Stimulated activated CD4-positive, alpha-beta T cell treated with anti-CD3 and anti-CD28 coated beads, Interleukin-12 subunit alpha, Interleukin-12 subunit beta, amount 100 ng/mL, for 24 hours (primary cell): ENCODE data around the gene HSD17B8.

Source experiments
- DNase-seq, 2 experiments: peaks; one replicate each; pipeline ENCODE4 v3.0.0-alpha.2; 2020; ENCODE audit warnings: low read depth in 2 of 2

The HSD17B8 gene

DNA sequence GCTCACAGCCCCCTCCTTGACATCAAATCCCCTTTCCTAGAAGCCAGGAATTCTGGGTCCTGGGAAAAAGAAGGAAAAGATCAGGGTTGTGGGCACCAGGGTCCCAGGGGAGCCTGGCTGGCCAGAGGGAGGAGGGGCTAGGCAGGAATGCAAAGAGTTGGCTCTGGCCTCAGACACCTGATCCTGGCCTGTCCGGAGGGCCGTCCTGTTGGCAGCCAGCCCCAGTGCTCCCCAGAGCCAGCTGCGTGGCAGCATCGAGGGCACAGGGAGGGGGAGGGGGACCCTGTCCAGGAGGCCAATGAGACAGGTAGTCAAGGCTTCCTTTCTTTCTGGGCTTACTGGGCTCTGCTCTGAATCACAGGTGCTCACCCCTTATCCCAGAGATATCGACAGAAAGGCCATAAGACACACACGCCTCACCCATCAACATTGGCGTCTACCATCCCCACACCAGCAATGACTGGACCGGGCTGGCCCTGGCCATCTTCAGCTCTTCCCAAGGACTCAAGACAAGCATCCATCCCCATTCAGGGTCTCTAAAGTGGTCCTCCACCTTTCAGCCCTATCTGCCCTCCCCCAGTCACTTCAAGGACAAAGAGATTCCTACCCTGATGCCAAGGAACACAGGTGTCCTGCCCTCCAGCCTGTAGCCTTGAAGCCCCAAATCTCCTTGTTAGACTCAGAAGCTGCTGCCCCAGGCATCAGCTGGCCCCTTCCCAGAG lies 12.9 kb upstream of the HSD17B8 start:
- no peak for DNase-seq

DNA sequence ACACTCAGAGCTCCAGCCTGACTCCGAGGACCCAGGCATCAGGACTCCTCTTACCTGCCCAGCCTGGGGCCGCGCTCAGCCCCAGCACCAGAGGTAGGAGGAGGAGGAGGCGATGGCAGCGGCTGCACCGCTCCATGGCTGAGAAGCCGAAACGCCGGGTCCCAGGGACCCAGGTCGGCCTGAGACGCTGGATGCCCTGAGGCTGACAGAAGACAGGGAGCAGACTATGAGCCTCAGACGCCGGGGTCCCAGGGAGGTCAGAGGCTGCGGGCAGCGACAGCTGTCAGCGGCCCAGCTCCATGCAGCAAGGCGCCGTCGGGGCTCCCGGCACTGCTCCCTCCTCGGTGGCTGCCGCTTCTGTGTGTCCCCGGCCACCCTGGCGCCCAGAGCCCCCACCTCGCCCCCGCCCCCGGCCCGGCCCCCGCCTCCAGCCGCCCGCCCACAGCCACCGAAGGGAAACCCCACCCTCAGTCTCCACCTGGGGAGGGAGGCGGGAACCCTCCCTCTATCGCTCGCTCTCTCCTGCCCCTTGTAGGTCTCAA lies 12.3 kb upstream of the HSD17B8 start, which contains the start of gene COL11A2:
Gene COL11A2 (minus strand): TSS at position 363 of the 542 bp plus-strand sequence. CDS start 227 bp downstream, at position 136.
- DNase-seq, result no peak

DNA sequence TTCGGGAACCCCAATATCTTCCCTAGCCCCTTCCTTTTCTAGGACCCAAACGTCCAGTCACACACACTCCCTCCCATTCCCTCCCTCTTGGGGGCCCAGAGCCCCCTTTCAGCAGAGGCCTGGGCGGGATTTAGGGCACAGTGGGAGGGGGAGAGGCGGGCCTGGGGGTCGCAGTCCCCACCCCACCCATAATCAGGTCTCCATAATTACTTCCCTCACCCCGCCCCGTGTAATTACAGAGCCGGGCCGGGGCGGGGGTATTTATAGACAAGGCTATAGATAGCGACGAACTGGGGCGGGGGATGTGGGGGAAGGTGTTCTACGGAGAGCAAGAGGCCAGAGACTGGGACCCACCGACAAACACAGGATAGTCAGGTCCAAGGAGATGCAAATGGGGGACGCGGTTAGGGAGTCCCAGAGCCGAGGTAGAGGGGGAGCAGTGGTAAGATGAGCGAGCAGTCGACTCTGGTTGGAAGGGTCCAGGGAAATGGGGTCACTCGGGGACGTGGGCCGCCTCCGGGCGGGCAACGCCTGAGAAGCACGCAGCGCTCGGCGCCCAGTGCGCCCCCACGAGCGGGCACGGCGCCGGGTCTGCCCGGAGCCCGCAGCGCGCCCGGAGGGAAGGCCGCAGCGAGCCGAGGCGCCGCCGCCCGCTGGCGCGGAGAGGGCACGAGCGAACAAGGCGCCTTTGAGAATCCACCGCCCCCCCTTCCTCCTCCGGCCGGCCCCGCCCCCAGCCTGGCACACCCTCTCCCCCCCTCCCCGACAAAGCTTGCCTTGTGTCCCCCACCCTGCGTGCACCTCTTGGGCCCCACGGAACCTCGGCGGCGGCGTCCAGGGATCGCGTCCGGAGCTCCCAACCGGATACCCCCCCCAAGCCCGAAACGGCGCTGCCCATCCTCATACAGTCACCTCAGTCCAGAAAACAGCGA lies 11.5 kb upstream of the HSD17B8 start:
- DNase-seq, result no peak

DNA sequence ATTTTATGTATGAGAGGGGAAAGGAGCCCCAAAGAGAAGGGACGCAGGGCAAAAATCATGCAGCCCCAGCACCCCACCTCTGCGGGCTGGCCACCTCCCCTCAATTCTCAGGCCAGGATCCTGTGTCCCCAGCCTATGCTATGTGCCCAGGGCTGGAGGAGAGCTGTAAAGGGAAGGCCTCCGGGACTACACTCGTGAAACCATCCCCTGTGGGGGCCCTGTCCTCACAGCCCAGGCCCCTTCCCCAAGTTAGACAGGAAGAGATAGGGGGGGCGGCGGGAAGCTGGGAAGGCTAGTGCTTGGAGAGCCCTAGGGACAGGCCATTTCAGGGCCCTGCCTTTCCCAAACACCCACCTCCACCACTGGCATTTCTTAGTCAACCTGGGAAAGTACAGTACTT lies 10.8 kb upstream of the HSD17B8 start:
- DNase-seq, result no peak

DNA sequence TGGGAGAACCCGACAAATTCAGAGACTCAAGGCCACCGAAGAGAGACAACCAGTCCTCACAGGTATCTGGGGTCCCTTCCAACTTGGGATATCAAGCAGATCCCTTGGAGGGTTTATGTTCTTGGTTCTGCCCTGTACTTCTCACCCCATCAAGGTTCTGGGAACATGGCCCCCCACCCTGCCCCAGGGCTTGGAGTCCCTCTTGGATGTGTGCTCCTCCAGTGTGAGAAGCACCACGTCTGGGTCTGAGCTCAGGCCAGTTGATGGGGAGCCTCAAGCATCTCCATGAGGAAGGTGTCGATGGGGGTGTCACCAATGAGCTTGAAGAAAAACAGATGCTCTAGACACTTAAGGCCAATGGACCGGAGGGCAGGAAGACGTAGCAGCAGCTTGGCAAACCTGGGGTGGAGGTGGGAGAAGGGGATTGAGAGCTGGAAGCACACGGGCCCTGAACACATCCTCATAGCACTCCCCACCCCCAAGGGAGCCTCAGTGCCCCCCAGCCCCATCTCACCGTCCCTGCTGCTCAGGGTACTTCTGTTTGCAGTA lies 9.9 kb upstream of the HSD17B8 start:
- no peak for DNase-seq

DNA sequence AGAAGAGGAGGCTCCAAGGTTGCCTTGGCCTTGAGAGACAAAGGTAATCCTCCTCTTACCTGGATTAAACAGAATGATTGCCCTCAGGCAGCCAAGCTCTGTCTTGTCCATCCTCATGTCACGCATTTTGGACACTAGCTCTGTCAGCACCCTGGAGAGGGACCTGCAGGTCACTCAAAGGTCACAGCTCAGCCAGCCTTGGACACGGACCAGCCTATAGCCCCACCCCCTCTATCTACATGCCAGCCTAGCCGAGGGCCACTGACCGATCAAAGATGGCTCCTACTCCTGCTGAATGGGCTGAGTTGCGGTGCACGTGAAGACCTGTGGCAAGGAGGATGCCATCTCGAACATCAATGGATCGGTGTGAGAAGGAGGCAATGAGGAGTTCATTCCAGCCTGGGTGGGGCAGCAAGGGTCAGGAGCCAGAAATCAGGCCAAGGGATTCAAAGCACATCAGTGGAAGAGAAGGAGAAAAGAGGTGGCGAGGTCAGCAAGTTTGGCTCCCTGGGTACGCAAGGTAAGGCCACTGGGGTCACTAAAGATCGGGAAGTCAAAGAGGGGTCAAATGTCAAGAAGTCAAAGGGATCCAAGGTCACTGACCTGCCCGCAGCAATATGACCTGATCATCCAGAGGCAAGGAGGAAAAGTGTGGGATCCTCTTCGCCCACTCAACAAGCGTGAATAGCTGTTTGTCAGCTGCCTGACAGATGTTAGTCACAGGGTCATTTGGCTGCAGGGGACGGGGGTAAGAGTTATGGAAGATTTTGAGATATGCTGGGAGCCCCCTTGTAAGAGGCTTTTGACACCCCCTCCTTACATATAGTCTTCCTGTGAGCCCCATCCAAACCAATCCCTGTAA lies 8.9 kb upstream of the HSD17B8 start:
- DNase-seq, result no peak

DNA sequence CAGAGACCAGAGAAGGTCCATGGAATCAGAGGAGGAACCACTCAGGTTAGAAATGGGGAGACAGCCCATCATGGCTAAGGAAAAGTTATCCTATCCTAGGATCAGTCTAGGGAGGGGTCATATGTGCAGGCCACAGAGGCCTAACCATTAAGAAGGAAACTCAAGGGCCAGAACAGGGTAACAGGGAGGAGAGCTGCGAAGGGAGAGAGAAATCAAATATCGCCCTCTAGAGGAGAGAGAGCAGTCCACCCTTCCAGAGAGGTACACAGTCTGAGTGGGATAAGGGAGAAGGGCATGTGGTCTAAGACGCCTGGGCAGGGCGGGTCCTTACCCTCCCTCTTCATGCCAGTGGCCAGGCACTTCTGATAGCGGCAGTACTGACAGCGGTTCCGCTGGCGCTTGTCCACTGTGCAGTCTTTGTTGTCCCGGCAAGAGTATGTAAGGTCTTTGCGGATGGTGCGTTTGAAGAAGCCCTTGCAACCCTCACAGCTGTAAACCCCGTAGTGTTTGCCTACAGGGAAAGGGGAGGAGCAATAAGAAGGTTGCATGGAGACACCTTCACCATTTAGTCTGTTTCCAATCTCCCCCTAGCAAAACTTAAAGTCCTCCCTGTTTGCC lies 6.9 kb upstream of the HSD17B8 start:
- DNase-seq, result no peak

DNA sequence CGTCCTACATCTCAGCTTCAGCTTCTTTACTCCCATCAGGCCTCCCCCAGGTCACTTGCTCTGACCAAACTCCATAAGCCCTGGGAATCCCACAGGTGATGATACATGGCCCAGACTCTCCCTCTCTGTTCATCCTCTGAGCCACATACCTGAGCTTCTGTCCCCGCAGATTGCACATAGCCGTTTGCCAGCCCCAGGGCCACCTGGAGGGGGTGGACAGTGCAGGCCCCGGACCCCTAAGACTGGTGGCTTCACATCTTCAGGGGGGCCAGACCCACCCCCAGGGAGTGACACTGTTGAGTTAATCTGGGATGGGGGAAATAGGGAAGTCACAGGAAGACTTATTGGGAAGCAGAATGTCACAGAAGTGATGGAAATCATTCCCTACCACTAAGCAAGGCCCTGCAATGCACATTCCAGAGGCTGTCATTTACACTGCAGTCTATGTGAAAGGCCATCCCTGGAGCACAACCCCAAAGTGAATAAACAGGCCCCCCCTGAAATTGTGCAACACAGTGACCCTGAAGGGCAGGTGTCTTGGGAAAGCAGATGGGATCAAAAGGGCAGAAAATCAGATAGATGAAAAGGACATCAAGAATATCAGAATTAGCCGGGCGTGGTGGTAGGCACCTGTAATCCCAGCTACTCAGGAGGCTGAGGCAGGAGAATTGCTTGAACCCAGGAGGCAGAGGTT lies 6.1 kb upstream of the HSD17B8 start:
- no peak for DNase-seq

DNA sequence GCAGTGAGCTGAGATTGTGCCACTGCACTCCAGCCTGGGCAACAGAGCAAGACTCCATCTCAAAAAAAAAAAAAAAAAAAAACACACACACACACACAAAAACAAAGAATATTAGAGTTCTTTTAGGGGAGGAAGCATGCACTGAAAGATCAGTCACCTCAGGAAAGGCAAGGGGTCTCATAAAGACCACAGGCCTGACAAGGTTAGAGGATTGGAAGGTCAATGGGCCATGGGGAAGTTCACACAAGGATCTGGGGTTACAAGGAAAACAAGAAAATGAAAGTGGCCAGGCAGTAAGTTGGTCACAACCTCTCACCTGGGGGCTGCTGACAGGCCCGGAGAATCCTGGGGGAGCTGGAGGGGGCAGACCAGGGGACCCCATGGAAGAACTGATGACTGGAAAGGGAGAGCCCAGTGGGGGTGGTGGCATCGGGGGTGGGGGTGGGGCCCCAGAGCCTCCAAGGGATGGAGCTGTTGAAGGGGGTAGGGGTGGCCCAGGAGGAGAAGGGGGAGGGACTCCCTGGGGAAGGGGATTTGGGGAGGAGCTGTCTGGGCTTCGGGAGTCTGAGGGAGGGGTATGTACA lies 5.5 kb upstream of the HSD17B8 start:
- no peak for DNase-seq

DNA sequence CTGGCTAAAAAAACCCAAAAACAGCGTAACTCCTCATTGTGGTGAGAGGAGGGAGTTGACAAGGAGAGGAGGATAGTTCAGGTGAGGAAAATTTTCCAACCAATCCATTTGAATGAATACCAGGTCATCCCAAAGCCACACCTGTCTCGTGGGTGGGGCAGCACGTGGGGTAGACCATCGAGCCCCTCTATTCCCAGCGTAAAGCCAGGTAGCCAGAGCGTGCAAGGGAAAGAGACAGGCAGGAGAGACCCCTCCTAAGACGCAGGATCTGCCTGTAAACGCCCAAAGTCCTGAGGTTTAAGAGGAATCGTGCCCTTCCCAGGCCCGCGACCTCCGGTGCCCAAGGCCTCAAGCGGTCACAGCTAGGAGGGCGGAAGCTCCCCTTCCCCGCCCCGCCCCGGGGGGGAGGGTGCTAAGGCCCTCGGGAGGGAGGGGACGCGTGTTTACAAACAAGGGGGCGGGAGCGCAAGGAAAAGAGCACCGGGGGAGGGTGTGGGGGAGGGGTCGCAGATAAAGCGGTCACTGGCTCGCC lies 4.7 kb upstream of the HSD17B8 start:
- peak; percentile 54 to 77 for DNase-seq

DNA sequence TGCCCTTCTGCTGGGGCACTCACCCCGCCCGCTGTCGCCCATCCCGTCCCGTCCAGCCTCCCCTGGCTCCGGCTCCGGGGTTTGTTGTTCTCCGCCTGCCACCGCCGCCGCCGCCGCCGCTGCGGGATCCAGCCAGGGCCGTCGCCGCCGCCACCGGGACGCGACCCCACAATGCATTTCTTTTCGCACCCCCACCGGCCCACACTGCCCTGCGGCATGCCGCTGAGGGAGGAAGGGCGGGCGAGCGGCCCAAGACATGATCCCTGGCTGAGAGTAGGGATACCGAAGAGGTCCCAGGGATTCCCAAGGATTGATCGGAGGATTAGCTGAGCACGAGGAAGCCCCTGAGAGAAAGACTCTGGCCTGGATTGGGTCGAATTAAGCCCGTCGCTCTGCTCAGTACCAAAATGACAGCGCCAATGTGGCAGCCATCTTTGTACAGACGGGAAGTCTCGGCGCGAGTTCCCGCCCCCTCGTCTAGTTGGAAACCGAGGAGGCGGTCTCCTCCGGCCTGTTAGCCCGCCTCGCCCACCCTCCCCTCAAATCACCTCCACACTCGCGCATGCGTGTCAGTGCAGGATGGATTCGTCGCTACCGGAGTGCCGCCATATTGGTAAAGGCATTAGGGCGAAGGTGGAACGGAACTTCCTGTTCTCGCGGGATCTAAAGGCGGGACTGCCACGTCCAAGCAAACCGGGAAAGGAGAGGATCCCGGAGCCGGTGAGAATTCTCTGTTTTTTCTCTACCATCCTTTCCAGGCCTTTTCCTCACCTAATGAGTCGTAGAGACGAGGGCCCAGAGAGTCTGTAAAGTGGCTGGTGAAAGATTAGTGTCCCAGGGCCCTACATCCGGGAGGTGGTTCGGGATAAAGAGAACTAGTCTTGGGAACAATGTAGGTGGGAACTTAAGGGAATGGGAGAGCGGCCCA lies 4.0 kb upstream of the HSD17B8 start, which contains the start of the genes RXRB and SLC39A7:
Gene RXRB (minus strand): TSS at position 447 of the 928 bp plus-strand sequence. CDS start 189 bp downstream, at position 258.
Gene SLC39A7 (plus strand): TSS at position 649 of the 928 bp plus-strand sequence. CDS start 379 bp downstream, outside the sequence.
- DNase-seq, result peak; percentile 98 to 100

DNA sequence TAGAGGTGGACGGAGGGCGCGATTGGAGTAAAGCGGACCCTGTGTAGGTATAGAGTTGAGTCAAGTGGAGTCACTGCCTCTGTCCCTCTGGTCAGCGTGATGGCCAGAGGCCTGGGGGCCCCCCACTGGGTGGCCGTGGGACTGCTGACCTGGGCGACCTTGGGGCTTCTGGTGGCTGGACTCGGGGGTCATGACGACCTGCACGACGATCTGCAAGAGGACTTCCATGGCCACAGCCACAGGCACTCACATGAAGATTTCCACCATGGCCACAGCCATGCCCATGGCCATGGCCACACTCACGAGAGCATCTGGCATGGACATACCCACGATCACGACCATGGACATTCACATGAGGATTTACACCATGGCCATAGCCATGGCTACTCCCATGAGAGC lies 3.3 kb upstream of the HSD17B8 start:
- DNase-seq, result no peak

DNA sequence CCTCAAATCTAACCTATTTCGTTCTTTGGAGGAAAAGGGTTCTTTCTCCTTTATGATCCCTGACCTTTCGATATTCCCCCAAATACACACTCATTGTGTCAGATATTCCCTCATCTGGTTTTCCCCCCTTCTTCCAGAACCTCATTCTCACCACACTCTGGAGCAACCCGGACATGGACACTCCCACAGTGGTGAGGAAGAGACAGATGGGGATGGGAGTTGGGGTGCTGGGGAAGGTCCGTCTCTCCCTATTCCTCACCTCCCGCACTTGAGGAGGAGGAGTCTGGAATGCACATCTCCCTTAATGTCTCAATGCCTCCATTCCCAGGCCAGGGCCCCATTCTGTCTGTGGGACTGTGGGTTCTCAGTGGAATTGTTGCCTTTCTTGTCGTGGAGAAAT lies 2.5 kb upstream of the HSD17B8 start:
- no peak for DNase-seq

DNA sequence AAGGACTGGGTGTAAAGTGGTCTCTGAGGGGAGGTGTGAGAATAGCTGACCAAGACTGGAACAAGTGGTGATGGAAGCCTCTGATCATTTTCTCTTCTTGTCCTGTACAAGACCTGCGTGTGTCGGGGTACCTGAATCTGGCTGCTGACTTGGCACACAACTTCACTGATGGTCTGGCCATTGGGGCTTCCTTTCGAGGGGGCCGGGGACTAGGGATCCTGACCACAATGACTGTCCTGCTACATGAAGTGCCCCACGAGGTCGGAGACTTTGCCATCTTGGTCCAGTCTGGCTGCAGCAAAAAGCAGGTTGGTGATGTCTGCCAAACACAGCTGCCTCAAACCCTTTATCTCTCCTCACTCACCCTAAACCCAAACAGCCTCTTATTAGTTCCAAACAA lies 1.7 kb upstream of the HSD17B8 start:
- no peak for DNase-seq

DNA sequence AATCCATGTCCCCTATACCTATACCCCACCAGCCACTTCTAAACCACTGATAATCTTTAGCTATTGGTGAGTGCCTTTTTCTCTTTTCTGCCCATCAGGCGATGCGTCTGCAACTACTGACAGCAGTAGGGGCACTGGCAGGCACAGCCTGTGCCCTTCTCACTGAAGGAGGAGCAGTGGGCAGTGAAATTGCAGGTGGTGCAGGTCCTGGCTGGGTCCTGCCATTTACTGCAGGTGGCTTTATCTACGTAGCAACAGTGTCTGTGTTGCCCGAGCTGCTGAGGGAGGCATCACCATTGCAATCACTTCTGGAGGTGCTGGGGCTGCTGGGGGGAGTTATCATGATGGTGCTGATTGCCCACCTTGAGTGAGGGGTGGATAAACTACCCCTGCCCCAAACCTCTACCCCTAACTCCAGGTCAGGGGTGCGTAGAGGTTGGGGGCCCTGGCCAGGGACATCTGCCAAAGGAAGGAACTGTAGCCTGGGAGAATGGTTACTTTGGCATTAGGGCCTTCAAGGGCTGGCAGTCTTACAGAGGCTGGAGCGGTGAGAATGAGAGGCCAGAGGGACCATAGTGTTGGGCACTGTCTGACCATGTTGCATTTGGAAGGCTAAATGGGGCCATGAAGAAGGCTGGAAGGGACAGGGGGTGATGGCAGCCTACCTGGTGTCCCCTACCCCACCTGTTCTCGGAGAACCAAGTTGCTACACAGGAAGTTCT lies 851 bp upstream of the HSD17B8 start:
- DNase-seq, result no peak

DNA sequence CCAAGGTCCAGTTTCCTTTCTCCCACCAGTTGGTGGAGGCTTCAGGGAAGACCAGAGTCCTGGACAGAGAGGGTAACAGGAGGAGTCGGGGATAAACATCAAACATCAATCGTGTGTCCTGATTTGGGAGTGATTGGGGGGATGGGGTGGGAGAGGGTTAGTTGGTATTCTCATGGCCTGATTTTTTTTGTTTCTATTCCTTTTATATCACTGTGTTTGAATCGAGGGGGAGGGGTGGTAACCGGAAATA lies 365 bp upstream of the HSD17B8 start:
- DNase-seq, result no peak

DNA sequence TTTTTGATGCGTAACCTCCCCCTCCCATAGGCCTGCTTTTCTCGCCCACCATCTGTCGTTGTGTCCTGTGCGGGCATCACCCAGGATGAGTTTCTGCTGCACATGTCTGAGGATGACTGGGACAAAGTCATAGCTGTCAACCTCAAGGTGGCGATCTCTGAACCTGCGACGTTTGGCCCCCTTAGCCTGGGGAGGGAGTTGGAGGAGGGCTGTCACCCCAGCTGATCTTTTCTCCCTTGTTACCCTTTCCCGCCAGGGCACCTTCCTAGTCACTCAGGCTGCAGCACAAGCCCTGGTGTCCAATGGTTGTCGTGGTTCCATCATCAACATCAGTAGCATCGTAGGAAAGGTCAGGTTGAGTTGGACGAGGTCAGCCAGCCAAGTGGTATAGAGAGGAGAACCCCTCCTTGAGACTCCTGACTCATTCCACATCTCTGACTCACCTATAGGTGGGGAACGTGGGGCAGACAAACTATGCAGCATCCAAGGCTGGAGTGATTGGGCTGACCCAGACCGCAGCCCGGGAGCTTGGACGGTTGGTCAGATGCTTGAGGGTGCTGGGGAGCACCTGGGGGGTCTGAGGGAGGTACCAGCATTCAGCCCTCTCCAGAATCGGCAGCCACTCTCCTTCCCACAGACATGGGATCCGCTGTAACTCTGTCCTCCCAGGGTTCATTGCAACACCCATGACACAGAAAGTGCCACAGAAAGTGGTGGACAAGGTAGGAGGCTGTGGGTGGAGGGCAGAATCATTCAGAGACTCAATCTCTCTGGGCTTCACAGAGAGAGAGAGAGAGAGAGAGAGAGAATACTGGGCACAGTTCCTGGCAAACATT lies 954 bp downstream of the HSD17B8 start:
- DNase-seq, result no peak
